ENCODE data around the gene PDE11A.
"Not testable (repeated sequence)": the region's sequence is repeated elsewhere in the genome, so short reads cannot be mapped to it uniquely, and the experiment has no call there.

The PDE11A gene

GRCh38 chr2:177880285-177880684, 192.3 kb downstream of the PDE11A start:
- DNase-seq, result no peak

- DNase-seq, result no peak
Observed at GRCh38 chr2:177876950-177877349, 195.6 kb downstream of the PDE11A start.

GRCh38 chr2:177874686-177875085, 197.9 kb downstream of the PDE11A start:
- no peak for DNase-seq

DNA sequence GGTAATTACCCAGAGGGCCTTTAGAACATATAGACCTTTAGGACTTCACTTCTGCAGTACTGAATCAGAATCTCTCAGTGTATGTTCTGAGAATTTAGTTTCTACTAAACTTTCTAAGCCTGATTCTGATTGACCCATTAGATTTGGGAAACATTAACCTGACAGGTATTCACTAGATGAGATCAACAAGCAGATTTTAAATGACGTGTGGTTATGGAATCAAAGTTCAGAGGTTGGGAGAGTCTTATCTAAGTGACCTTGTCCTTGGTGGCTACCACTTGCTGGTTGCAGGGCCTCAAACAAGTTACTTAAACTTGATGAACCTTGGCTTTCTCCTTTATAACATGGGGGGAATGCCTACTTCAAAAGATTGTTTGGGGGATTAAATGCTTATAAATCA, 198.7 kb downstream of the PDE11A start:
- DNase-seq, result no peak

DNA sequence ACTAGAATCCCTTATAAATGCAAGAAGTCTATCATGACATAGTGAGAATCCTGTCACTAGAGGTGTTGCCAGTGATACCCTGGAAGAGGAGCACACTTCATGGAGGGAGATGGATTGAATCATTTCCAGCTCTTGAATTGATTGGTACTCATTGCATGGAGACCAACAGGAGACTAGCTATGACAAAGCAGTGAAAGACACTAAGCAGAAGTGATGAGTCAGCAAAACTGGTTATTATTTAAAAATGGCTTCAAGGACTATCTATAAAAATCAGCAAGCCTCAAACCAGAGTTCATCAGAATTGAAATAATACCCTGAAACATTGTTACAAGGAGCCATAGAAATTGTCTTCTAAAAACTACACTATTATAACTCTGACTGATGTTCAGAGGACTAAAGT, 200.3 kb downstream of the PDE11A start:
- no peak for DNase-seq

DNA sequence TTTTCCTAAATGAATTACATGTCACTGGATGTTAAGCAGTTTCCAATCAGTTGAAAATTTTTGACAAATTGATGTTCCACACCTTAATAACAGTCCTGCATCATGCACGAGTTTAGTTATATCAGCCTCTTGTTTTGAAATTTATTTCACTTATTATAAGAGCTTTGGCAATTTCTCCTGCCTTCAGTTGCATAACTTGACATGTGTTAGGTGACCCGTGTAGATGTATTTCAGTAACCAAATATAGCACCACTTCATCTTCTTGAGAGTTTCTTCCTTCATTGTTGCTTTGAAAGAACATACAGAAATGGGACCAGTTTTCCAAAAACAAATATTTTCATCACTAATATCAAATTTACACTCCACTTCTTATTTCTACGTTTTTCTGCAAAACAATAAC, 202.7 kb downstream of the PDE11A start:
- DNase-seq, result no peak

- DNase-seq, result no peak
Observed at GRCh38 chr2:177869209-177869608, 203.4 kb downstream of the PDE11A start.

DNA sequence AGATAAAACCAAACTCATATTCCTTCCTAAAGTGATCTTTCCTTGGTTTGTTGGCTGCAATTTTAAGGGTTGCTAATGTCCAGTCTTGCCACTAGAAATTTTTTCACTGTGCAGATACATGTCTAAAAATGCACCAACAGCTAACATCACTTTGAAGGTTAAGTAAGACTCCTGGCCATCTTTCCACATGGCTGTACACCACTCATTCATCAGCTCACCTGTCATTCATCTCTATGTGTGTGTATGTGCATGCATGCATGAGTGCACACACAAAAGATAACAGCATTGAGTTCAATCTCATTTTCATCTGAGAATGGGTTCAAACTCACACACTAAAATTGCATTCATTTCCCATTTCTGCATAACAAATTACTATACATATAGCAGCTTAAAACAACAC, 203.8 kb downstream of the PDE11A start:
- DNase-seq, result no peak

DNA sequence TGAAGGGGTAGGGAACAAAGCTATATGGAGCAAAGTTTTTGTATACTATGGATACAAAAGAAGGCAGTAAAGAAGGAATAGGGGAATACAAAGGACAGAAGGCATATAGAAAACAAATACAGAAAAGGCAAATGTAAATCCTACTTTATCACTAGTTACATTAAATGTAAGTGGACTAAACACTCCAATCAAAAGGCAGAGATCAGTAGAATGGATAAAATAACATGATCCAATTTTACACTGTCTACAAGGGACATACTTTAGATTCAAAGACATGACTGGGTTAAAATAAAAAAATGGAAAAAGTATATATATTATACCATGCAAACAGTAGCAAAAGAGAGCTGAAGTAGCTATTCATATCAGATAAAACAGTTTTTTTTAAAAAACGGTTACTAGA, 215.0 kb downstream of the PDE11A start:
- DNase-seq, result no peak

- no peak for DNase-seq
Observed at GRCh38 chr2:177852389-177852788, 220.2 kb downstream of the PDE11A start.

DNA sequence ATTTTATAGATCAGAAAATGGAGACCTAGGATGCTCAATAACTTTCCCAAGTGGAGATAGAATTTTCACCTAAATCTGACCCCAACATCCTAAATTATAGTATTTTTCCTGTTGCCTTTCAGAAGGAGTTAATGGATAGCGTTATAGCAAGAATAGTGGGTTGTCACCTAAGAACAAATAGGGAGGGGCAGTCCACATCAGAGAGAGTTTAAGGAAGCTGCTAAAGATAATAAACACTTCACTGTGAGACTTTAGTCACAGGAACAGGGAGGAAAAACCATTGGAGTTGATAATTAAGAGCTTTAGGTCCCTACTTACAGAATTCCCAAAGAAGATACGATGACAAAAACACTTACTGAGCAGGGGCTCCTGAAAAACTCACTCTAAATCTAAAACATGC, 229.4 kb downstream of the PDE11A start:
- DNase-seq, result no peak

GRCh38 chr2:177842243-177842642, 230.3 kb downstream of the PDE11A start:
- no peak for DNase-seq

GRCh38 chr2:177835418-177836204, 237.0 kb downstream of the PDE11A start:
- not testable (repeated sequence) for DNase-seq

GRCh38 chr2:177832611-177833433, 239.8 kb downstream of the PDE11A start:
- DNase-seq, result no peak

DNA sequence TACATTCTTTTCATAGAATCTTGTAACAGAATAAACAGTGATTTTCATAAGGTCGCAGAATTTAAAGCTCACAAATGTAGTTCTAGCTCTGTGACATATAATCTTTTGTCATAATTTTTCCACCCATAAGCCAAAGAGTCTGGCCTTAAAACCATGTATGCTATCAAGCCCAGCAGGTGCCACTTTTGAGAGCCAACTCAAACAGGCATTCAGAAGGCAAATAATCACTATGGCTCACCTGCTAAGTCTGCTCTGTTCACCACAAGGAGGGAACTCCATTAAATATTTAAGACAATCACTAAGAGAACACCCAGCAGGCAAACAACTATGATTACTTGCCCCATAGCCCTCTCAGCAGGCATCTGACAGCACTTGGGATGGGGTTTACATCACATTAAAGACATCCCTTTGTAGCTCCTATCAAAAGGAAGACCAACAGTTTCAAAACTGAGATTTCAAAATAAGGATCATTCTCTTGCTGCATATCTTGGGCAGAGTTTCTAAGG, 241.6 kb downstream of the PDE11A start:
- DNase-seq, result no peak

GRCh38 chr2:177828557-177828956, 244.0 kb downstream of the PDE11A start:
- no peak for DNase-seq

- no peak for DNase-seq
Observed at GRCh38 chr2:177826897-177827296, 245.7 kb downstream of the PDE11A start.

- DNase-seq, result no peak
Observed at GRCh38 chr2:177822941-177823340, 249.6 kb downstream of the PDE11A start.

GRCh38 chr2:177818412-177818811, 254.2 kb downstream of the PDE11A start:
- no peak for DNase-seq

- peak; percentile 16 to 27 for DNase-seq
Observed at GRCh38 chr2:177817300-177817699, 255.3 kb downstream of the PDE11A start.

DNA sequence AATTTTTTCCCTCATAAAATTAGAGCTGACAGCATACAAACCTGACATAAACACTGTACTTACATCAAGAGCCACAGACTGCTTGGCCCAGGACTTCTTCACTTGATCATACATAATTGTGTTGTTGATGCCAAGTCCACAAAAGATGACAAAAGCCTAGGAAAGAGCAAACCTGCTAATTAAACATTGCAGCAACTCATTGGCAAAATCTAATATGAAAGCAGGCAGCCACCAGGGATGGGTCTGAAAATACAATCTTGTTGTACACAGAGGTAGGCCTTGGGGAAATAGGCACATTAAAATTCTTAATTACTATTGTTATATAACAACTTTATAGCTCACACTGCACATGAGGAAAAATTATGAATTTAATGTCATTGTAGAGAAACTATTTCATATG, 255.8 kb downstream of the PDE11A start:
- peak in 1 of 2 experiments; percentile 23 for DNase-seq

GRCh38 chr2:177812713-177813396, 259.7 kb downstream of the PDE11A start:
- no peak for DNase-seq

DNA sequence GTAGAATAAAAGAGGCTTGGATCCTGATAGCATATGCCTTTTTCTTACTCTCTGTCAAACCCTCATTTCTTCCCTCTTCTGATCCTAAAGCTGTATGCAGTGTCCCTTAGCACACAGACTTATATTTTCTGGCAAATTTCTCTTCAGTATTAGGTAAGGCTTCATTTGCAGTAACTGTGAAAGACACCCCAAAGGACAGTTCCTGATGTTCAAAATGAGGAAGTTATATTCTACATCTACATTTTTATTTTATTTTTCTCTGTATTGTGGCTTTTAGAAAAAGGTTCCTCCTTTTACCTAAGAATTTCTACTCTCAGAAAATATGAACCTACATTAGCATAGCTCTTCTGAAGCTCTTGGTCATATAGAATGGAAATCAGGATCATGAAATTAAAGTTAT, 261.7 kb downstream of the PDE11A start:
- no peak for DNase-seq

Measured in NCI-H446 (cell line).